A673 (cell line): ENCODE measurements around the gene FCMR.

ENCODE experiments used
- CTCF ChIP-seq: fragments of 300-800, 200-600 bp; sonication (generic); conservative IDR thresholded peaks from 2 replicates; pipeline ENCODE4 v1.5.1; 2017; ENCODE audit warnings: low read depth, mild to moderate bottlenecking, antibody characterized with exemption, low read length, moderate library complexity, mixed read lengths
- EZH2 ChIP-seq: fragments of 200-600 bp; sonication (generic); IDR thresholded peaks from 2 replicates; pipeline ENCODE4 v1.6.1; 2017; ENCODE audit warnings: borderline replicate concordance, low read depth, mild to moderate bottlenecking, mixed read lengths, antibody characterized with exemption, low read length; ENCODE audit not compliant: poor library complexity, severe bottlenecking

DNA sequence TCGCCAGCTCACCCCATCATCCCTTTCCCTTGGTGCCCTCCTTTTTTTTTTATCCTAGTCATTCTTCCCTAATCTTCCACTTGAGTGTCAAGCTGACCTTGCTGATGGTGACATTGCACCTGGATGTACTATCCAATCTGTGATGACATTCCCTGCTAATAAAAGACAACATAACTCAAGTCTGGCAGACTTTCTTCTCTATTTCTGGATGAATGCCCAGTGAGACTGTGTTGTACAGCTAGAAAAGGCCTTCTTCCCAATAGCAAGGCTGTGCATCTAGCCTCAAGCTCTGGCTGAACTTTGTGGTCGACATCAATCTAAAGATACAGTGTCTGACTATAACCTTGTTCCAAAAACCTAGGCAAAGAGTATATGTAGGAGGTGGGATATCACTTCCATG lies 18.1 kb downstream of the FCMR start:
- no peak for TF ChIP-seq EZH2
- no peak for TF ChIP-seq CTCF
